CD4-positive, alpha-beta T cell treated with Interleukin-2 at 100 ng/mL for 4 hours (primary cell): Measurements from ENCODE around the gene LIN7B.

Source experiments
- DNase-seq: peaks from one replicate; pipeline ENCODE4 v3.0.0-alpha.2; 2020; ENCODE audit warnings: low spot score

Gene LIN7B

GRCh38 chr19:49165111-49165750, 51.1 kb downstream of the LIN7B start:
- no peak for DNase-seq

DNA sequence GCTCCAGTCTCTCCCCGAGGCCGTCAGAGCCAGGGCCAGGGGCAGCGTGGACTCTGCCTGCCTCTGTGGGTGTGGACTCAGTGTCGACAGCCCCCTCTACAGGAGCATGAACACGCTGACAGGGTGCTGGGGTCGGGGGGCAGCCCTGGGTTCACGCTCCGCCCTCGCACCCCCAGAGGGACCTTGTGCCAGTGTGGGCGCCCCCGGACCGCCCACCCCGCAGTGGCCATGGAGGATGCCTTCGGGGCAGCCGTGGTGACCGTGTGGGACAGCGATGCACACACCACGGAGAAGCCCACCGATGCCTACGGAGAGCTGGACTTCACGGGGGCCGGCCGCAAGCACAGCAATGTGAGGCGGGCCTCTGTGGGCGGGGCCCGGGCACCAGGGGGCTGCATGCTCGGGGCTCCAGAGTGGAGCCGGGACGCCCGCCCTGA, 51.7 kb downstream of the LIN7B start:
- DNase-seq: no peak

DNA sequence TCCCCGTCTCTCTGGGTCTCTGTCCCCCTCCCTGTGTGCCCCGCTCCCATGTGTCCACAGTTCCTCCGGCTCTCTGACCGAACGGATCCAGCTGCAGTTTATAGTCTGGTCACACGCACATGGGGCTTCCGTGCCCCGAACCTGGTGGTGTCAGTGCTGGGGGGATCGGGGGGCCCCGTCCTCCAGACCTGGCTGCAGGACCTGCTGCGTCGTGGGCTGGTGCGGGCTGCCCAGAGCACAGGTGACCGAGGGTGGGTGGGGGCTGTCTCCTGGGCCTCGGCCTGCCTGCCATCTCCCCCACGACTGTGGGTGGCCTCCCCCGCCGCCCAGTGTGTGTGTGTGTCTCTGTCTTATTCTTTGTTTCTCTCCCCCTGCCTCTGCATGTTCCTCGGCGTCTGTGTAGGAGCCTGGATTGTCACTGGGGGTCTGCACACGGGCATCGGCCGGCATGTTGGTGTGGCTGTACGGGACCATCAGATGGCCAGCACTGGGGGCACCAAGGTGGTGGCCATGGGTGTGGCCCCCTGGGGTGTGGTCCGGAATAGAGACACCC, 53.8 kb downstream of the LIN7B start:
- no peak for DNase-seq
